ENCODE data around the gene CCDC88C. TPM values are rescaled to one million over a fixed set of nuclear protein-coding genes. Genes with fewer than 3 reads are reported as not detected.

The CCDC88C gene
- total RNA-seq, 1 donor from 2014 or later, result 17.8 TPM

DNA sequence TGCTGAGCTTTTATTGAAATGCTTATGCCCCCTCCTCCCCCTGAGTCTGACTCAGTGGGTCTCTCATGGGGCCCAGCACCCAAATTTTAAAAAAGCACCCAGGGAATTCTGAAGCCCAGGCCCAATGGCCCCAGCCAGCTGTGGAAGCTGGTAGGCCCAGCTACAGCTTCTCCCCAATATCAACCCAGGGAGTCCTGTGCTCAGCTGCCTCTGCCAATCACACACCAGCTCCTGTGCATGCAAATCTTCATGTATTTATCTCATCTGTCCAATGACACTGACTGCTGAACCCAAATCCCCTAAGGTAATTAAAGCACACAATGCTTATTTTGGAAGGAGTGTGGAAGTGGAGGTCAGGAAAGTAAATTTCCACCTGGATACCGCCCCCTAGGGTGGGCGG is 76.3 kb downstream of the CCDC88C start:
- Mint-ChIP-seq H3K9me3 (no peaks in the 10 kb centered on the region), H3K27ac (no peak overlapping the region), H3K4me3 (no peak overlapping the region), H3K4me1 (peaks cover 5% of the 10 kb centered on the region), H3K27me3 (ENCODE audit: insufficient read depth, low read depth) (peaks cover 2% of the 10 kb centered on the region), H3K36me3 (peaks cover 13% of the 10 kb centered on the region)
- peaks cover 5% of the 10 kb centered on the region for H3K4me1 ChIP-seq
- H3K79me2 ChIP-seq (ENCODE audit: low read depth), result peaks cover 18% of the 10 kb centered on the region
- TF ChIP-seq, protein P1, sequence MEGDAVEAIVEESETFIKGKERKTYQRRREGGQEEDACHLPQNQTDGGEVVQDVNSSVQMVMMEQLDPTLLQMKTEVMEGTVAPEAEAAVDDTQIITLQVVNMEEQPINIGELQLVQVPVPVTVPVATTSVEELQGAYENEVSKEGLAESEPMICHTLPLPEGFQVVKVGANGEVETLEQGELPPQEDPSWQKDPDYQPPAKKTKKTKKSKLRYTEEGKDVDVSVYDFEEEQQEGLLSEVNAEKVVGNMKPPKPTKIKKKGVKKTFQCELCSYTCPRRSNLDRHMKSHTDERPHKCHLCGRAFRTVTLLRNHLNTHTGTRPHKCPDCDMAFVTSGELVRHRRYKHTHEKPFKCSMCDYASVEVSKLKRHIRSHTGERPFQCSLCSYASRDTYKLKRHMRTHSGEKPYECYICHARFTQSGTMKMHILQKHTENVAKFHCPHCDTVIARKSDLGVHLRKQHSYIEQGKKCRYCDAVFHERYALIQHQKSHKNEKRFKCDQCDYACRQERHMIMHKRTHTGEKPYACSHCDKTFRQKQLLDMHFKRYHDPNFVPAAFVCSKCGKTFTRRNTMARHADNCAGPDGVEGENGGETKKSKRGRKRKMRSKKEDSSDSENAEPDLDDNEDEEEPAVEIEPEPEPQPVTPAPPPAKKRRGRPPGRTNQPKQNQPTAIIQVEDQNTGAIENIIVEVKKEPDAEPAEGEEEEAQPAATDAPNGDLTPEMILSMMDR (IDR thresholded peaks at IDR 0.05), result no peak
- no peak for TF ChIP-seq EZH2phosphoT487 (IDR thresholded peaks at IDR 0.05)
- no peak for TF ChIP-seq EZH2 (IDR thresholded peaks at IDR 0.05)
- H3K36me3 ChIP-seq, result no peaks in the 10 kb centered on the region
- no peak overlapping the region for H2AFZ ChIP-seq (replicated peaks)
- H3K4me2 ChIP-seq, result no peak overlapping the region
- no peak overlapping the region for H3K27ac ChIP-seq
- H3K9ac ChIP-seq, result no peak overlapping the region
- no peaks in the 10 kb centered on the region for H3K9me3 ChIP-seq (ENCODE audit: low read depth)
- DNase-seq (ENCODE audit: low spot score), result no peak
- H3K4me3 ChIP-seq, result no peak overlapping the region
- no peaks in the 10 kb centered on the region for H3F3A ChIP-seq (ENCODE audit: low read depth)
- H4K20me1 ChIP-seq (ENCODE audit: low read depth), result peaks cover 22% of the 10 kb centered on the region
- H3K27me3 ChIP-seq, result no peaks in the 10 kb centered on the region

- H3K79me2 ChIP-seq (ENCODE audit: low read depth), result peaks cover 3% of the 10 kb centered on the region
- no peaks in the 10 kb centered on the region for H3K36me3 ChIP-seq
- no peaks in the 10 kb centered on the region for H3K27me3 ChIP-seq
- no peaks in the 10 kb centered on the region for H3K9me3 Mint-ChIP-seq
- no peak overlapping the region for H3K9ac ChIP-seq
- H3F3A ChIP-seq (ENCODE audit: low read depth), result no peaks in the 10 kb centered on the region
- DNase-seq (ENCODE audit: low spot score), result no peak
- no peak overlapping the region for H2AFZ ChIP-seq (replicated peaks)
- H3K36me3 Mint-ChIP-seq, result peaks cover 16% of the 10 kb centered on the region
- no peaks in the 10 kb centered on the region for H3K4me1 ChIP-seq
- peaks cover 2% of the 10 kb centered on the region for H3K27me3 Mint-ChIP-seq (ENCODE audit: insufficient read depth, low read depth)
- no peaks in the 10 kb centered on the region for H3K9me3 ChIP-seq (ENCODE audit: low read depth)
- no peak overlapping the region for H3K27ac ChIP-seq
- H4K20me1 ChIP-seq (ENCODE audit: low read depth), result peaks cover 13% of the 10 kb centered on the region
- H3K4me1 Mint-ChIP-seq, result peaks cover 2% of the 10 kb centered on the region
- H3K27ac Mint-ChIP-seq, result no peak overlapping the region
- TF ChIP-seq, protein P1 (IDR thresholded peaks at IDR 0.05), result no peak
- no peak for TF ChIP-seq EZH2phosphoT487 (IDR thresholded peaks at IDR 0.05)
- no peak overlapping the region for H3K4me3 Mint-ChIP-seq
- H3K4me2 ChIP-seq, result no peak overlapping the region
- H3K4me3 ChIP-seq, result no peak overlapping the region
Observed at GRCh38 chr14:91339671-91340369, 77.8 kb downstream of the CCDC88C start.

GRCh38 chr14:91339076-91339475 is 78.5 kb downstream of the CCDC88C start:
- H3K4me3 Mint-ChIP-seq, result no peak overlapping the region
- Histone ChIP-seq H3K9me3 (ENCODE audit: low read depth) (no peaks in the 10 kb centered on the region), H4K20me1 (ENCODE audit: low read depth) (peaks cover 13% of the 10 kb centered on the region), H3K4me2 (no peak overlapping the region), H3K36me3 (no peaks in the 10 kb centered on the region), H2AFZ (replicated peaks) (no peak overlapping the region), H3F3A (ENCODE audit: low read depth) (no peaks in the 10 kb centered on the region), H3K9ac (no peak overlapping the region), H3K27me3 (no peaks in the 10 kb centered on the region), H3K4me1 (no peaks in the 10 kb centered on the region), H3K4me3 (no peak overlapping the region), H3K79me2 (ENCODE audit: low read depth) (no peaks in the 10 kb centered on the region), H3K27ac (no peak overlapping the region)
- H3K4me1 Mint-ChIP-seq, result peaks cover 2% of the 10 kb centered on the region
- H3K36me3 Mint-ChIP-seq, result peaks cover 15% of the 10 kb centered on the region
- no peaks in the 10 kb centered on the region for H3K9me3 Mint-ChIP-seq
- no peak overlapping the region for H3K27ac Mint-ChIP-seq
- peaks cover 2% of the 10 kb centered on the region for H3K27me3 Mint-ChIP-seq (ENCODE audit: insufficient read depth, low read depth)
- no peak for DNase-seq (ENCODE audit: low spot score)
- TF ChIP-seq EZH2phosphoT487 (IDR thresholded peaks at IDR 0.05), result no peak
- TF ChIP-seq, protein P1 (IDR thresholded peaks at IDR 0.05), result no peak
- no peak for TF ChIP-seq EZH2 (IDR thresholded peaks at IDR 0.05)
